B cell (primary cell): ENCODE data around the gene ACSS1.

Experiments used
- EZH2 ChIP-seq: IDR thresholded peaks from 2 replicates; pipeline ENCODE4 v1.6.1; 2012; ENCODE audit warnings: borderline replicate concordance, low read depth, mild to moderate bottlenecking, moderate library complexity, low read length; ENCODE audit not compliant: insufficient read depth, poor library complexity, severe bottlenecking
- TF ChIP-seq, protein P1 (sequence below): fragments of 200-600 bp; IDR thresholded peaks from one replicate; pipeline ENCODE4 v1.8.0; 2022; ENCODE audit warnings: antibody characterized with exemption, mild to moderate bottlenecking

DNA sequence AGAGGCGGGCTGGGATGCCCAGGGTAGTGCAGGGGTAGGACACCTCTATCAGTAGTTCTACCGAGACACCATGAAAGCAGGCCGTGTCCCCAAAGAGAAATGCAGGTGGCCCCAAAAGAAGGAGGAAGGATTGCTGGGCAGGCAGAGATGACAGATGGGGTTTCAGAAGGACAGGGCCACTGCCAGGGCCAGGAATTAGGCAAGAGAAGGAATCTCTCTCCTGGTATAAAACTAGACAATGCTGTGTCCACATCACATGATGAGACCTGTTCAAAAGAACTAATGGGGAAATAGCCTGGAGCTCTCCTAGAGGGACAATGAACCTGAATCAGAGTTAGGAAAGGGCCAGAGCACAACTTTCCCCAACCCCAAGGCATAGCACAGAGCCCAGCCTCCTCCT is 45.6 kb upstream of the ACSS1 start:
- TF ChIP-seq, protein P1, sequence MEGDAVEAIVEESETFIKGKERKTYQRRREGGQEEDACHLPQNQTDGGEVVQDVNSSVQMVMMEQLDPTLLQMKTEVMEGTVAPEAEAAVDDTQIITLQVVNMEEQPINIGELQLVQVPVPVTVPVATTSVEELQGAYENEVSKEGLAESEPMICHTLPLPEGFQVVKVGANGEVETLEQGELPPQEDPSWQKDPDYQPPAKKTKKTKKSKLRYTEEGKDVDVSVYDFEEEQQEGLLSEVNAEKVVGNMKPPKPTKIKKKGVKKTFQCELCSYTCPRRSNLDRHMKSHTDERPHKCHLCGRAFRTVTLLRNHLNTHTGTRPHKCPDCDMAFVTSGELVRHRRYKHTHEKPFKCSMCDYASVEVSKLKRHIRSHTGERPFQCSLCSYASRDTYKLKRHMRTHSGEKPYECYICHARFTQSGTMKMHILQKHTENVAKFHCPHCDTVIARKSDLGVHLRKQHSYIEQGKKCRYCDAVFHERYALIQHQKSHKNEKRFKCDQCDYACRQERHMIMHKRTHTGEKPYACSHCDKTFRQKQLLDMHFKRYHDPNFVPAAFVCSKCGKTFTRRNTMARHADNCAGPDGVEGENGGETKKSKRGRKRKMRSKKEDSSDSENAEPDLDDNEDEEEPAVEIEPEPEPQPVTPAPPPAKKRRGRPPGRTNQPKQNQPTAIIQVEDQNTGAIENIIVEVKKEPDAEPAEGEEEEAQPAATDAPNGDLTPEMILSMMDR = no peak
- no peak for TF ChIP-seq EZH2
